HL-60 (cell line): ENCODE measurements around the gene NABP2.

Experiments used
- DNase-seq, 2 experiments: peaks; one replicate each; pipeline ENCODE4 v3.0.0-alpha.2; 2010 to 2020; ENCODE audit warnings: low read depth in 1 of 2, low spot score in 1 of 2
- H3K27ac ChIP-seq: fragments of 250-450 bp; sonication (Bioruptor Pico); replicated peaks from 2 replicates; pipeline ENCODE4 v1.5.1; 2020; ENCODE audit warnings: mild to moderate bottlenecking, moderate library complexity
- H3K27me3 ChIP-seq: fragments of 250-450 bp; sonication (Bioruptor Pico); 2 replicates; pipeline ENCODE4 v1.5.1; 2021; ENCODE audit warnings: mild to moderate bottlenecking, moderate library complexity; ENCODE audit not compliant: insufficient read depth, poor library complexity, severe bottlenecking
- H3K4me3 ChIP-seq: replicated peaks from 2 replicates; pipeline ENCODE4 v1.5.1; 2011; ENCODE audit warnings: mild to moderate bottlenecking, control low read depth, low read length; ENCODE audit not compliant: insufficient read depth
- GABPA ChIP-seq: IDR thresholded peaks from 2 replicates; pipeline ENCODE4 v1.6.1; 2012; ENCODE audit warnings: low read depth
- POLR2AphosphoS5 ChIP-seq: IDR thresholded peaks from 2 replicates; pipeline ENCODE4 v1.6.1; 2012; ENCODE audit warnings: low read depth
- SPI1 ChIP-seq: IDR thresholded peaks from 2 replicates; pipeline ENCODE4 v1.6.1; 2012; ENCODE audit warnings: low read depth, mild to moderate bottlenecking, borderline replicate concordance
- TF ChIP-seq, protein P1 (sequence below): IDR thresholded peaks from 2 replicates; pipeline ENCODE4 v1.6.1; 2012; ENCODE audit warnings: low read depth; ENCODE audit not compliant: insufficient replicate concordance
- TF ChIP-seq, protein P2 (sequence below): IDR thresholded peaks from one replicate; pipeline ENCODE4 v1.5.1; 2011; ENCODE audit warnings: low read length, control low read depth, inconsistent platforms; ENCODE audit not compliant: insufficient read depth

NABP2 gene

DNA sequence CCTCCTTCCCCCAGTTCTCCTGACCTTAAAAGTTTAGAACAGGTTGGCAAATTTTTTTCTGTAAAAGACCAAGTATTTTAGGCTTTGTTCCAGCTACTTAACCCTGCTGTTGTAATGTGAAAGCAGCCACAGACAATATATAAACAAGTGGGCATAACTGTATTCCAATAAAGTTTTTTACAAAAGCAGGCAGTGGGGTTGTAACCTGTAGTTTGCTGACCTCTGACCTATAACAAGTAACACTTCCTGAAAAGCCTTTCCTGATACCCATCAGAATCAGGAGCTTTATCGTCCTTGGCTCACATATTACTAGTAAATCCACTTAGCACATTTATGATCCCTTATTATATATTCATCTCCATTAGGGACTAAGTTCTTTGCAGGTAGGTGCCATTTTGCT, 21.8 kb upstream of the NABP2 start:
- TF ChIP-seq, protein P1, sequence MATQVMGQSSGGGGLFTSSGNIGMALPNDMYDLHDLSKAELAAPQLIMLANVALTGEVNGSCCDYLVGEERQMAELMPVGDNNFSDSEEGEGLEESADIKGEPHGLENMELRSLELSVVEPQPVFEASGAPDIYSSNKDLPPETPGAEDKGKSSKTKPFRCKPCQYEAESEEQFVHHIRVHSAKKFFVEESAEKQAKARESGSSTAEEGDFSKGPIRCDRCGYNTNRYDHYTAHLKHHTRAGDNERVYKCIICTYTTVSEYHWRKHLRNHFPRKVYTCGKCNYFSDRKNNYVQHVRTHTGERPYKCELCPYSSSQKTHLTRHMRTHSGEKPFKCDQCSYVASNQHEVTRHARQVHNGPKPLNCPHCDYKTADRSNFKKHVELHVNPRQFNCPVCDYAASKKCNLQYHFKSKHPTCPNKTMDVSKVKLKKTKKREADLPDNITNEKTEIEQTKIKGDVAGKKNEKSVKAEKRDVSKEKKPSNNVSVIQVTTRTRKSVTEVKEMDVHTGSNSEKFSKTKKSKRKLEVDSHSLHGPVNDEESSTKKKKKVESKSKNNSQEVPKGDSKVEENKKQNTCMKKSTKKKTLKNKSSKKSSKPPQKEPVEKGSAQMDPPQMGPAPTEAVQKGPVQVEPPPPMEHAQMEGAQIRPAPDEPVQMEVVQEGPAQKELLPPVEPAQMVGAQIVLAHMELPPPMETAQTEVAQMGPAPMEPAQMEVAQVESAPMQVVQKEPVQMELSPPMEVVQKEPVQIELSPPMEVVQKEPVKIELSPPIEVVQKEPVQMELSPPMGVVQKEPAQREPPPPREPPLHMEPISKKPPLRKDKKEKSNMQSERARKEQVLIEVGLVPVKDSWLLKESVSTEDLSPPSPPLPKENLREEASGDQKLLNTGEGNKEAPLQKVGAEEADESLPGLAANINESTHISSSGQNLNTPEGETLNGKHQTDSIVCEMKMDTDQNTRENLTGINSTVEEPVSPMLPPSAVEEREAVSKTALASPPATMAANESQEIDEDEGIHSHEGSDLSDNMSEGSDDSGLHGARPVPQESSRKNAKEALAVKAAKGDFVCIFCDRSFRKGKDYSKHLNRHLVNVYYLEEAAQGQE: no peak
- no peak for TF ChIP-seq POLR2AphosphoS5
- TF ChIP-seq, protein P2, sequence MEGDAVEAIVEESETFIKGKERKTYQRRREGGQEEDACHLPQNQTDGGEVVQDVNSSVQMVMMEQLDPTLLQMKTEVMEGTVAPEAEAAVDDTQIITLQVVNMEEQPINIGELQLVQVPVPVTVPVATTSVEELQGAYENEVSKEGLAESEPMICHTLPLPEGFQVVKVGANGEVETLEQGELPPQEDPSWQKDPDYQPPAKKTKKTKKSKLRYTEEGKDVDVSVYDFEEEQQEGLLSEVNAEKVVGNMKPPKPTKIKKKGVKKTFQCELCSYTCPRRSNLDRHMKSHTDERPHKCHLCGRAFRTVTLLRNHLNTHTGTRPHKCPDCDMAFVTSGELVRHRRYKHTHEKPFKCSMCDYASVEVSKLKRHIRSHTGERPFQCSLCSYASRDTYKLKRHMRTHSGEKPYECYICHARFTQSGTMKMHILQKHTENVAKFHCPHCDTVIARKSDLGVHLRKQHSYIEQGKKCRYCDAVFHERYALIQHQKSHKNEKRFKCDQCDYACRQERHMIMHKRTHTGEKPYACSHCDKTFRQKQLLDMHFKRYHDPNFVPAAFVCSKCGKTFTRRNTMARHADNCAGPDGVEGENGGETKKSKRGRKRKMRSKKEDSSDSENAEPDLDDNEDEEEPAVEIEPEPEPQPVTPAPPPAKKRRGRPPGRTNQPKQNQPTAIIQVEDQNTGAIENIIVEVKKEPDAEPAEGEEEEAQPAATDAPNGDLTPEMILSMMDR: no peak
- TF ChIP-seq GABPA: no peak
- no peak for TF ChIP-seq SPI1
- Histone ChIP-seq H3K4me3 (no peak overlapping the region), H3K27me3 (no peaks in the 10 kb centered on the region), H3K27ac (no peak overlapping the region)
- no peak for DNase-seq

DNA sequence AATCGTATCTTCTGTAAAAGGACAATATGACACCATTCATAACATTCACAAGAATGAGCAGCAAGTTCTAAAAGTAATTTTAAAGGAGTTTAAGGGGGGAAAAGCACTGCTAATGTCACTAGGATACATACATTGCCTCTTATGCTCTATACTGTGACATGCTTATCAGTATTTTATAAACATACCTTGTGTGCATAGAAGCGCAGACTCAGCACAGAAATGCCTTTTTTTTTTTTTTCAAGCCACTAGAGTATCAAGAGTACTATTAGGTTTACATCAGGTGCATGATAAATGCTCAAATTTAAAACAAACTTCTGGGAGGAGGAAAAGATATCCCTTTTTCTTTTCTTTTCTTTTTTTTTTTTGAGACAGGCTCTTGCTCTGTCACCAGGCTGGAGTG, 21.3 kb upstream of the NABP2 start:
- TF ChIP-seq SPI1: no peak
- TF ChIP-seq, protein P1: no peak
- TF ChIP-seq, protein P2: no peak
- TF ChIP-seq POLR2AphosphoS5: no peak
- no peak overlapping the region for H3K4me3 ChIP-seq
- H3K27ac ChIP-seq: no peak overlapping the region
- no peak for DNase-seq
- H3K27me3 ChIP-seq: no peaks in the 10 kb centered on the region

DNA sequence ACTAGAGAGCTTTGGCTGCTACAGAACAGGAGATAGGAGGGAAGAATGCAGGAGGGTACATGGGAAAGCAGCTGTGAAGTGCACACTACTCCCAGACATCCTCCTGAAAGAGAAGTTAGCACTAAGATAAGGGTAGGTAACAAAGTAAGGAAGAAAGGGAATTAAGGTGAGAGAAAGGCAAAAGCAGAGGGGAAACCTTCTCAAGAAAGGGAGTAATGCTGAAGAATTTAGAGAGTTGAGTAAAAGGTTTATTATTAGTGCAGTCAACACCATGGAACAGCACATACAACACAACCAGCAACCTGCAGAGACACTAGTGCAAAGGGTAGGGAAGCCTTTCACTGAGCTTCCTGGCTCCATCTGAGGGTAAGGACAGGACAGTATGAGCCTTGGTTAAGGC, 19.9 kb upstream of the NABP2 start:
- no peak for TF ChIP-seq POLR2AphosphoS5
- TF ChIP-seq GABPA: no peak
- TF ChIP-seq SPI1: no peak

DNA sequence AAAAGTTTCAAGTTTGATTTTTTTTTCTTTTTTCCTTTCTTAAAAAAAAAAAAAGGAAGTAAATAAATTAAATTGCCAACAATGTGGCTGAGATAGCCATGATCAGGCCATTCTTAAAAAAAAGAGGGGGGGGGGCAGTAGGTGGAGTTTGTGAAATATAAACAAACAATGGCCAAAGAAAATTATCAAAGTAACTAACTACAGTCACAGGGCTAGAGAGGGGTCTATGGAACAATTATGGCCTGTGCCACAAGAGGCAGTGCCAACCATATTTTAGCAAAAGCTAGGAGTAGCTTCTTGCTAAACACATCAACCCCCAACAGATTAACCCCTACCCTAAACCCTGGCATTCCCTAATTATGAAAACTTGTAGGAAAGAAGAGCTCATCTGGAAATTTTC, 18.7 kb upstream of the NABP2 start:
- TF ChIP-seq GABPA (no peak), POLR2AphosphoS5 (no peak), SPI1 (no peak)
- TF ChIP-seq, protein P1: no peak
- TF ChIP-seq, protein P2: no peak
- H3K27me3 ChIP-seq: no peaks in the 10 kb centered on the region
- no peak overlapping the region for H3K27ac ChIP-seq
- no peak for DNase-seq
- no peak overlapping the region for H3K4me3 ChIP-seq

More for the DNA sequence above, 19.9 kb upstream of the NABP2 start:
- no peak for DNase-seq
- Histone ChIP-seq H3K27me3 (no peaks in the 10 kb centered on the region), H3K4me3 (no peak overlapping the region), H3K27ac (no peak overlapping the region)
